Measurements from ENCODE around the gene MCCC1.
"Not testable (repeated sequence)": the region's sequence is repeated elsewhere in the genome, so short reads cannot be mapped to it uniquely, and the experiment has no call there.

The MCCC1 gene

GRCh38 chr3:183101040-183101439, 1.7 kb upstream of the MCCC1 start:
- not testable (repeated sequence) for DNase-seq (ENCODE audit: low spot score)

- DNase-seq (ENCODE audit: low spot score): no peak
These were observed 1.1 kb upstream of the MCCC1 start for GRCh38 chr3:183100376-183100775.

DNA sequence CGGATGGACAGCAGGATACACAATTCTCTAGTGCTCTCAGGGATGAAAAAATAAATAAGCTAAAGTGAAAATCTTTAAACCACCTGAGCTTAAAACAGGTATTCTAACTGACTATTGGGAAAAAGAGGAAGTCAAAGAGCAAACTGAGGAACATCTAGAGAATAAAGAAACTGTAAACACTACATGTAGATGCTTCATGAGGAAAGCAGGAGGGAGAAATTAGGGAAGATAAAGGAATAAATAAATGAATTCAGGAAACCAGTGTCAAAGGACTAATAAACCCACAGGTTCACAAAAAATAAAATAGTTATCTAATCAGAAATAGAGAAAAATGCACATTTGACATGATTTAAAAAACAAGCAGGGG, 525 bp upstream of the MCCC1 start:
- no peak for DNase-seq (ENCODE audit: low spot score)

DNA sequence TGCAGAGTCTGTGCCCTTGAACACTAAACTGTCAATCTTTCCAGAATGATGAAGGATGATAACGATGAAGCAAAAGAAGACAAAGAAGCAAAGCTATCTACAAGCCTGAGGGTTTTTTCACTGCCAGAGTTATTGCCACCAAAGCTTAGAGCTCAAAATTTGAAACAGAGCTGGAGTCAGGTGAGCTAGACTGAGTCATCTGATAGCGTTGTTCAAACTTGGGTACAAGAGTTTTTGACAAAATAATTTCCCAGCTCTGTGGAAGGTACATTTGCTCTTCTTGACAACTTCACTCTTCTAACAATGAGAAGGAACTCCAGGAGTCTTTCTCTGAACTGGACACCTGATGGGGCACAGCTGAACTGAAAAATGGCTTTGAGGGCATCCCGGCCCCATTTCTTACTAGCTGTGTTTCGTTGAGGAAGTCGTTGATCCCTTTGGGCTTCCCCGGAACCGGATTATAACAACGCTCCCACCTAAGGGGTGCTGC, 715 bp downstream of the MCCC1 start:
- no peak for DNase-seq (ENCODE audit: low spot score)

DNA sequence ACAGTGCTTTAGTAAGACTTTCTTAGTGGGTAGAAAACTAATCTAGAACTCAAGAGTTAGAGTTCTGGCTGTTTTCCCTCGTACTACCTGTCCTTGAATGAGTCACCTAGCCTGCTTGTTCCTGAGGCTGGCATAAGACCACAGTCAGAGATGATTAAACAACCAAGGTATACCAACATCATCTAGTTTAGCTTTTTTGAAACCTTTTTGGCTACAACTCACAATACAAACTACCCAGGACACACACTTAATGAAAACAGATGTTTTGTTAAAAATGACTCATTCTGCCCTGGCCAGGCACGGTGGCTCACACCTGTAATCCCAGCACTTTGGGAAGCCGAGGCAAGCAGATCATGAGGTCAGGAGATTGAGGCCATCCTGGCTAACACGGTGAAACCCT, 4.6 kb downstream of the MCCC1 start:
- DNase-seq (ENCODE audit: low spot score): no peak

DNA sequence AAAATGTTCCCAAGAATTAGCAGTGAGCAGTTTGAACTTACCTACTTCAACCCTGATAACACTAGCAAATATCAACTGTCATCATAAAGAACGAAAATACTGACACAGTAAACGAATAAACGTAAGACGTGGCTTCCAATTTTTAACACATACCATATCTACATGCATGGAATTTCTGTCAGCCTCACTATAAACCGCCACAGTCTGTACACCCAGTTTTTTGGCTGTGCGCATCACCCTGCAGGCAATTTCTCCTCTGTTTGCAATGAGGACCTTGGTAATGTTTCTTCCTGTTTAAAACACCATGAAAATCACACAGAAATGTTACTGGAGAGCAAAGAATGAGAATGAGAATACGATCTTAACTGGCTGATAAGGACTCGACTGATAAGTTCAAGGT, 7.0 kb downstream of the MCCC1 start:
- DNase-seq (ENCODE audit: low spot score): no peak

- DNase-seq (ENCODE audit: low spot score): no peak
These were observed 12.1 kb downstream of the MCCC1 start for GRCh38 chr3:183087184-183087583.

GRCh38 chr3:183085634-183086390, 13.5 kb downstream of the MCCC1 start:
- DNase-seq (ENCODE audit: low spot score): peak; percentile 21

DNA sequence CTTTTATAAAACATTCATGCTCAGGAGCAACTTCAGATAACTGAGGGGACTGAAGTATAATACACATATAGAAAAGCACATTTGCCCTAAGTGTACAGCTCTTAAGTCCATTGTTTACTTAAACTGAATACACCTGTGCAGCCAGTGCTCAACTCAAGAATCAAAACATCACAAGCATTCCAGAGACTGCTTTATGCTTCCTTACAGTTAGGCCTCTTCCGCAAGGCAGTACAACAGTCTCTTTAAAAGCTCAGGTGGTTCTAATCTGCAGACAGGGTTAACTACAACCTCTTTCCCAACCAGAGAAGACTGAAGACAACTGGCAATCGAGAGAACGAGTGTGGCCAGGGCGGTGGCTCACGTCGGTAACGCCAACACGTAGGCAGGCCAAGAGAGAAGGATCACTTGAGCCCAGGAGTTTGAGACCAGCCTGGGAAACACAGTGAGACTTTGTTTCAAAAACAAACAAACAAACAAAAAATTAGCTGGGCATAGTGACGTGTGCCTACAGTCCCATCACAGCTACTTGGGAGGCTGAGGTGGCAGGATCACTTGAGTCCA, 16.9 kb downstream of the MCCC1 start:
- no peak for DNase-seq (ENCODE audit: low spot score)

DNA sequence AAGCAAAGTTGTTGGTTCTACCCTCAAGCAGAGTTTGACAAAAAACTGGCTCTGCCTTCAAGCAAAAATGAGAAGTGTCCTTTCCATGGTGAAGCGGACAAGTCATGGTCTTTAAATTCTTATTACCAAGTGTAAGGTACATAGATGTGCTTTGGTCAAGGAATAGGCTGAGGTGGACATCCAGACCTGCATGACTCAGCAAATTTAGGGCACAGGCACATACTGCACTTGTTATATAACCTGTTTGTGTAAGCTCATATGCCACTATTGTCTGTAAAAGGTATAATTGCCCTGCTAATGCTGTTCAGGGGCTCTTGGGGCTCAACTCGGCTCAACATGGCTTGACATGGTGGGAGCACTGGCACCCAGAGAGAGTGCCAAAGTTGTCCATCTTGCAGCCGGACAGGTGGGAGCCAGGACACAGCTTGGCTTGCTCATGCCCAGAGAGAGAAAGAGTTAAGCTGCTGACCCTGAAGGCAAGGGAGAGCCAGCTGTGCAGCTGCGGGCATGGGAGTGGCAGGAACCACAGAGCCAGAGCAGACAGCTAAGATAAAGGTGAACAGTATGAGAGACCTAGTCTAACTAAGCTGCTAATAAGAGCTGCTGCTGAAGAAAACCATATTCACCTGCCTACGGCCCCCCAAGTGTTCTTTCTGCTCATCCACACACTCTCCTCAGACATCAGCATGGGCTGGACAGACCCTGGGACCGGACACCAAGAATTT, 17.7 kb downstream of the MCCC1 start:
- no peak for DNase-seq (ENCODE audit: low spot score)

DNA sequence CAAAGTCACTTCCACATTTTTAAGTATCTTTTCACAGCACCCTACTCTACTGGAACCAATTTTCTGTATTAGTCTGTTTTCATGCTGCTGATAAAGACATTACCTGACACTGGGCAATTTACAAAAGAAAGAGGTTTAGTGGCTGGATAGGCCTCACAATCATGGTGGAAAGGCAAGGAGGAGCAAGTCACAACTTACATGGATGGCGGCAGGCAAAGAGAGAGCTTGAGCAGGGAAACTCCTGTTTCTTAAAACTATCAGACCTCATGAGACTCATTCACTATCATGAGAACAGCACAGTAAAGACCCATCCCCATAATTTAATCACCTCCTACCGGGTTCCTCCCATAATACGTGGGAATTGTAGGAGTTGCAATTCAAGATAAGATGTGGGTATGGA, 18.7 kb downstream of the MCCC1 start:
- no peak for DNase-seq (ENCODE audit: low spot score)

GRCh38 chr3:183074881-183075280, 24.4 kb downstream of the MCCC1 start:
- DNase-seq (ENCODE audit: low spot score): no peak

DNA sequence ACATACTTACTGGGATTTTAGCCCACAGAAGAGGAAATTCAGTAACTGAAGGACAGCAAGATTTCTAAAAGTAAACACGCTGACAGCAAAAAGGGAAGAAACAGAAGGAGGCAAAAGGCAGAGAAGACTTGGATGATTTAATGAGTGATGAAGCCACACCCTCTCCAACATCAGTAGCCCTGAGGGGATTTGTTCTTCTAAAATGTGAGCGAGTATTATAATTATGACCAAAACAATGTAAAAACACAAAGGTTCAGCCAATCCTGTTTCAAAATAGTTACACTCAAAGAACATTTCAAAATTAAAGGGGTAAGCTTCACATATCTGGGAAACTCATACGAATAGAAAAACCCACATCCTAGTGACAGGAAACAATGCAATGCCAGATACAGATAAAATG, 25.0 kb downstream of the MCCC1 start:
- DNase-seq (ENCODE audit: low spot score): no peak

DNA sequence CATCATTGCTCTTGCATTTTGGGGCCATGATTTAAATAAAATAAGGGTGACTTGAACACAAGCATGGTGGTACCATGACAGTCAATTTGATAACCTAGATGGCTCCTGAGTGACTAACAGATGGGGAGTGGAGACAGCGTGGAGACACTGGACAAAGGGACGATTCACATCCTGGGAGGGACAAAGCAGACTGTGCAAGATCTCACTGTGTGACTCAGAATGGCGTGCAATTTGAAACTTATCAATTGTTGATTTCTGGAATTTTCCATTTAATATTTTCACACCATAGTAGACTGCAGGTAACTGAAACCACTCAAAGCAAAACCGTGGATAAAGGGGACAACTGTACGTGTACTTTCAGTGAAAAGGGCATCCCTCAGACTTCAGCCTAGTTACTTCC, 25.5 kb downstream of the MCCC1 start:
- DNase-seq (ENCODE audit: low spot score): peak; percentile 59

DNA sequence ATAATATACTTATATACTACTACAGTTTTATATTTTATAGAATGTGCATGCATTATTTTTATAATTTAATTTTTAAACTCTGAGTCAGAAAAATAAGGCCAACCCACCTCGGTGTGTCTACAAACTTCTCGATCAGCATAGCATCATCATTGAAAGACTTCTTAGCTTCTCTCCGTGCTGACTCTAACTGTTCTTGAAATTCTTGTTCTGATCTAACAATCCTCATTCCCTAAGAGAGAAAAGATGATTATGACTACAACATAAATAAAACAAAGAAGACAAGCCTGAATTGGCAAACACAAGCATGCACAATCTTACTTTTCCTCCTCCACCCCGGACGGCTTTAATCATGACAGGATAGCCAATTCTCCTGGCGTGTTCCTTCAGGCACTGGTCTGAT, 28.4 kb downstream of the MCCC1 start:
- no peak for DNase-seq (ENCODE audit: low spot score)

- no peak for DNase-seq (ENCODE audit: low spot score)
These were observed 30.2 kb downstream of the MCCC1 start for GRCh38 chr3:183069086-183069485.

GRCh38 chr3:183066891-183067290, 32.4 kb downstream of the MCCC1 start:
- DNase-seq (ENCODE audit: low spot score): not testable (repeated sequence)

DNA sequence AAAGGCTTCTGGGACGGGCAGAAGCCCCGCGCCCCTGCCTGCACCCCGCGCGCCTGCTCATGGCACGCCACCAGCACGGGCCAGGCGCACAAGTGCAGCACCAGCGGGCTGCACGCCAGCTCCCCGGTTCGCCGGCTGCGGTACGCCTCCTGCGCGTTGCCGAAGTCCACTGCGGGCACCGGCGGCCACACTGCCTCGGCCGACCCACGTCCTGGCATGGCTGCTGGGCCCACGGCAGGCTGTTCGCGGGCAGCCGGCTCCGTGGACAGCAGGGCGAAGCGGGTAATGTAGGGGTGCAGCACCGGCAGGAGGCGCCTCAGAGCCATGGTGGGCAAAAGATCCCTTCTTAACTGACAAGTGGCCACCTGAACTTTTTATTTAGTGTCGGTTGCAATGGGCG, 34.8 kb downstream of the MCCC1 start:
- DNase-seq (ENCODE audit: low spot score): no peak

DNA sequence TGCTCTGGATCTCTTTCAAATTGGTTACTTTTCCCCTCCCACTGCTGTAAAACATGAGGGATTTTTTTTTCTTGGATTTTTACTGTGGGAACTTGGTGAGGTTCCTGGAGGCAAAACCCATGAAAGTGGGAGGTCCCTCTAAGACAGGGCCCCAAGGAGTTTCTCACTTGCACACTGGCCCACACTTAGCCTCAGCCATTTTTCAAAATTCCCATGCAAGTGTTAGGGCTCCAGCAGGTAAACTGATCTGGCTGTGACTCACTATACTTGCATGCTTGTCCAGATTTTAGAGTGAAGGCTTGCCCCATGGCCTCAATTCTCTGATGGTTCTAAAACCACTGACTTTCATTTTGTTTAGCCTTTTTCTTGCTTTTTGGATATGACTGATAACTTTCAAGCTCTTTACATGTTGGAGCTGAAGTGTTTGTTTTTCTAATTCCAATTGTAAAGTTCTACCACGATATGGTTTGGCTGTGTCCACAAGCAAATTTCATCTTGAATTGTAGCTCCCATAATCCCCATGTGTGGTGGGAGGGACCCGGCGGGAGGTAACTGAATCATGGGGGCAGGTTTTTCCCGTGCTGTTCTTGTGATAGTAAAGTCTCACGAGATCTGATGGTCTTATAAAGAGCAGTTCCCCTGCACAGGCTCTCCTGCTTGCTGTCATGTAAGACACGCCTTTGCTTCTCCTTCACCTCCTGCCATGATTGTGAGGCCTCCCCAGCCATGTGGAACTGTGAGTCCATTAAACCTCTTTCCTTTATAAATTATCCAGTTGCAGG, 37.7 kb downstream of the MCCC1 start:
- DNase-seq (ENCODE audit: low spot score): no peak

DNA sequence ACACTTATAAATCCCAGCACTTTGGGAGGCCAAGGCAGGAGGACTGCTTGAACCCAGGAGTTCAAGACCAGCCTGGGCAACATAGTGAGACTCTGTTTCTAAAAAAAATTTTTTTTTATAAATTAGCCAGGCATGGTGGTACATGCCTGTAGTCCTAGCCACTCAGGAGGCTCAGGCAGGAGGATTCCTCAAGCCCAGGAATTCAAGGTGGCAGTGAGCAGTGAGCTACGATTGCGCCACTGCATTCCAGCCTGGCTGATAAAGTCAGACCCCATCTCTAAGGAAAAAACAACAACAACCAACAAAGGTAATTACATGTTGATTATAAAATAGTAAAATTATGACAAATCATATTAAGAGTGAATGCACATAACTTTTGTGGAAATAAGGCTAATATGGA, 40.9 kb downstream of the MCCC1 start:
- DNase-seq (ENCODE audit: low spot score): no peak

GRCh38 chr3:183050706-183051105, 48.6 kb downstream of the MCCC1 start:
- no peak for DNase-seq (ENCODE audit: low spot score)

- no peak for DNase-seq (ENCODE audit: low spot score)
These were observed 52.4 kb downstream of the MCCC1 start for GRCh38 chr3:183046883-183047282.
